ENCODE data around the gene ZNF322.

DNA sequence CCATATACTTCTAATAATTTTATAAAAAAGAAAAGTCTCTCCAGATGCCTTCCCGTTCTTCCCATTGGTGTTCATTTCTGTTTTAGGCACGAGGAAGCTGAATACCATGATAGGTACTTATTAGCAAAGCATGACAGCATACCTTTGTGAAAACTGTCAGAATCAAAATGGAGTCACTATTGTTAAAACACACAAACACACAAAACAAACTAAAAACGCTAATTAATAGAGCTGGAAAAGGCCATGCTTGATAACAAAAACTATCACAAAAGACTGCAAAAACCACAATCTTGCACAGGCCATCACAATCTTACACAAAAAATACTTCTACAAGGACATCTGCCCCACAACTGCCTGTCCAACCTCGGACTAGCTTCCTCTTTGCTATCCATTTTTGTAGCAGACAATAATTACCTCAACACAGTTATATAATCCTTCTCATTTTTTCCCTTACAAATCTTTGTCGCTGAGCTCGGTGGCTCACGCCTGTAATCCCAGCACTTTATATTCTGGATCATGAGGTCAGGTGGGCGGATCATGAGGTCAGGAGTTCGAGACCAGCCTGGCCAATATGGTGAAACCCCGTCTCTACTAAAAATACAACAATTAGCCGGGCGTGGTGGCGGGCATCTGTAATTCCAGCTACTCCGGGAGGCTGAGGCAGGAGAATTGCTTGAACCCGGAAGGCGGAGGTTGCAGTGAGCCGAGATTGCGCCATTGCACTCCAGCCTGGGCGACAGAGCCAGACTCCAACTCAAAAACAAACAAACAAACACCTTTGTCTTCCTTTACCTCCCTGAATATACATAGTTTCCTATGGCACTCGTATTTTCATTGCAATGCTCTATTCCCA lies 66.0 kb downstream of the ZNF322 start:
- TF ChIP-seq TBP (IDR thresholded peaks at IDR 0.05; ENCODE audit: low read depth, low read length) (no peak), POLR2A (IDR thresholded peaks at IDR 0.05; ENCODE audit: control extremely low read depth in 1 of 2, low read depth in 2 of 2, low read length in 2 of 2) (no peak), JUND (IDR thresholded peaks at IDR 0.05; ENCODE audit: low read length) (no peak), RAD21 (IDR thresholded peaks at IDR 0.05 in 1 of 2, conservative IDR thresholded peaks at IDR 0.05 in 1 of 2; ENCODE audit: low read depth in 2 of 2, low read length in 2 of 2) (no peak), TAF1 (IDR thresholded peaks at IDR 0.05; ENCODE audit: low read depth, low read length) (no peak), CHD1 (IDR thresholded peaks at IDR 0.05; ENCODE audit: low read depth, low read length) (no peak), CEBPB (IDR thresholded peaks at IDR 0.05; ENCODE audit: low read depth, low read length) (no peak), MAFK (IDR thresholded peaks at IDR 0.05; ENCODE audit: low read depth, low read length) (no peak), EP300 (IDR thresholded peaks at IDR 0.05; ENCODE audit: borderline replicate concordance in 1 of 2, low read depth in 2 of 2, low read length in 2 of 2) (no peak), SIRT6 (IDR thresholded peaks at IDR 0.05; ENCODE audit: low read length) (no peak), HDAC6 (IDR thresholded peaks at IDR 0.05; ENCODE audit: low read depth, low read length) (no peak), ZNF274 (IDR thresholded peaks at IDR 0.05; ENCODE audit: borderline replicate concordance, extremely low read depth, low read length) (no peak), SP1 (IDR thresholded peaks at IDR 0.05; ENCODE audit: low read depth, low read length) (no peak)
- TF ChIP-seq, protein P1, sequence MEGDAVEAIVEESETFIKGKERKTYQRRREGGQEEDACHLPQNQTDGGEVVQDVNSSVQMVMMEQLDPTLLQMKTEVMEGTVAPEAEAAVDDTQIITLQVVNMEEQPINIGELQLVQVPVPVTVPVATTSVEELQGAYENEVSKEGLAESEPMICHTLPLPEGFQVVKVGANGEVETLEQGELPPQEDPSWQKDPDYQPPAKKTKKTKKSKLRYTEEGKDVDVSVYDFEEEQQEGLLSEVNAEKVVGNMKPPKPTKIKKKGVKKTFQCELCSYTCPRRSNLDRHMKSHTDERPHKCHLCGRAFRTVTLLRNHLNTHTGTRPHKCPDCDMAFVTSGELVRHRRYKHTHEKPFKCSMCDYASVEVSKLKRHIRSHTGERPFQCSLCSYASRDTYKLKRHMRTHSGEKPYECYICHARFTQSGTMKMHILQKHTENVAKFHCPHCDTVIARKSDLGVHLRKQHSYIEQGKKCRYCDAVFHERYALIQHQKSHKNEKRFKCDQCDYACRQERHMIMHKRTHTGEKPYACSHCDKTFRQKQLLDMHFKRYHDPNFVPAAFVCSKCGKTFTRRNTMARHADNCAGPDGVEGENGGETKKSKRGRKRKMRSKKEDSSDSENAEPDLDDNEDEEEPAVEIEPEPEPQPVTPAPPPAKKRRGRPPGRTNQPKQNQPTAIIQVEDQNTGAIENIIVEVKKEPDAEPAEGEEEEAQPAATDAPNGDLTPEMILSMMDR (IDR thresholded peaks at IDR 0.05; ENCODE audit: control extremely low read depth in 1 of 3, insufficient read depth in 1 of 3, low read depth in 1 of 3, low read length in 3 of 3), result no peak

Measured in H1 (cell line).